Measurements from ENCODE around the gene AUTS2. TPM values are rescaled to one million over a fixed set of nuclear protein-coding genes. Genes with fewer than 3 reads are reported as not detected.

Gene AUTS2
- total RNA-seq, 1 experiment from 2014 or later = 4.6 TPM

DNA sequence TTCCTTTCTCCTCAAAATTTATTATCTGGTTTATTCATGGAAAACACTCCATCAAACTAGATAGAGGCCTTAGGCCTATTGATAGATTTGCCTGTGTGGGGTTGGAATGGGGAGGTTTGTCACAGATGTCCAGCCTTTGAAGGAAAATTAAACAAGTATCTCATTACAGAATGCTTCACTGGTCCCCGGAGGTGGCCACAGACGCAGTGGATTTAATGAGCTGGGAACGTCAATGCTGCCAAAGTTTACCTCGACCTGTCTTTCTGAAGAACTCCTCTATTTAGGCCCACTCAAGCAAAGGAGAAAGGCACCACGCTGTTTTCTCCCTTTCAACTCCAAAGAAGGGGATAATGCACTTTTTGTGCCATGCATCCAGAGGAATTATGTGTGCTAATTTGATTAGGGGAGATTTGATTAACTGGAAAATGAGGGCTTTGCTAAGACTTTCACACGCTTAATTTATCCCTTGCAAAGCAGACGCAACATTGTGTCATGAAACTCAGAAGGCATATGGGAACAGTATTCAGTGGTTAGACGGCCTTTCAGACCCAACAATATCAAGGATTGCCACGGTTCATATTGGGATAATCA lies 974.9 kb downstream of the AUTS2 start:
- DNase-seq (ENCODE audit: low read depth) = no peak

DNA sequence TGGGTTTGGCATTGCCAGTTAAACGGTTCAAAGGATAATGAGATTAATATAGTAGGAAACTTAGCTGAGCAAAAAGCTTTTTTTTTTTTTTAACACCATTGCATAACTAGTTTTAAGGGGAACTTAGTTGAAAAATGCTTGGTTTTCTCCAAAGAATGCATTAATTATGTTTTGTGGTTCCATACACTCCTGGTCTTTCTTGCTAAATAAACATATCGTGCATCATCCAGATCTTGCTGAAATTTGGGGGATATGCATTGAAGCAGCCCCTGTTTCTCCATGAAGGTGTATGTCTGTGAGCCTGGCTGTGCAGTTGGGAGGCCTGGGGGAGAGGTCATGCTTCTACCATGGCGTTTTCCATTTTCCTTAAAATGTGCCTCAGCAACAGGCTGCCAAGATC lies 975.4 kb downstream of the AUTS2 start:
- DNase-seq (ENCODE audit: low read depth) = no peak

DNA sequence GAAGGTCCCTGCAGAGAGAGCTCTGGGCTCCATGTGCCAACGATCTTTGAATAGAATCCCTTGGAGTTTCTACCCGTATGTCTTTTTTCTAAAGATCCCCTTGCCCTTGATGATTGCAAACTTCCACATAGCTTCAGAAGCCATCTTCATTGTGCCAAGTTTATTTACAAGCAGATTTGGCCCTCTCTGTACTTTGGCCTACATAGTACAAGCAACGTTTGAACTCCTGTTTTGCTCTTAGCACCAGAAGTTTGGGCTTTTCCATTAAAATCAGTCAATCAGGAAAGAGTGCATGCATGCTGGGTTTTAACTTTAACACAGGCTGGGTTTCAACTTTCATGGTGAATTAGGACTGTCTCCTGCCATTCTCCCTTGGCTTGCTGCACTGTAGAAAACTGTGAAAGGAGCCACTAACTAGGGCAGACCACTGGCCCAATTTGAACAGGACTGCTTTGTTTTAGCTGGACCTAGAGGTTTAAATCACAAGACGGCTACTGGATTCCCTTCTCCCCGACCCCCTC lies 976.1 kb downstream of the AUTS2 start:
- DNase-seq (ENCODE audit: low read depth) = no peak

DNA sequence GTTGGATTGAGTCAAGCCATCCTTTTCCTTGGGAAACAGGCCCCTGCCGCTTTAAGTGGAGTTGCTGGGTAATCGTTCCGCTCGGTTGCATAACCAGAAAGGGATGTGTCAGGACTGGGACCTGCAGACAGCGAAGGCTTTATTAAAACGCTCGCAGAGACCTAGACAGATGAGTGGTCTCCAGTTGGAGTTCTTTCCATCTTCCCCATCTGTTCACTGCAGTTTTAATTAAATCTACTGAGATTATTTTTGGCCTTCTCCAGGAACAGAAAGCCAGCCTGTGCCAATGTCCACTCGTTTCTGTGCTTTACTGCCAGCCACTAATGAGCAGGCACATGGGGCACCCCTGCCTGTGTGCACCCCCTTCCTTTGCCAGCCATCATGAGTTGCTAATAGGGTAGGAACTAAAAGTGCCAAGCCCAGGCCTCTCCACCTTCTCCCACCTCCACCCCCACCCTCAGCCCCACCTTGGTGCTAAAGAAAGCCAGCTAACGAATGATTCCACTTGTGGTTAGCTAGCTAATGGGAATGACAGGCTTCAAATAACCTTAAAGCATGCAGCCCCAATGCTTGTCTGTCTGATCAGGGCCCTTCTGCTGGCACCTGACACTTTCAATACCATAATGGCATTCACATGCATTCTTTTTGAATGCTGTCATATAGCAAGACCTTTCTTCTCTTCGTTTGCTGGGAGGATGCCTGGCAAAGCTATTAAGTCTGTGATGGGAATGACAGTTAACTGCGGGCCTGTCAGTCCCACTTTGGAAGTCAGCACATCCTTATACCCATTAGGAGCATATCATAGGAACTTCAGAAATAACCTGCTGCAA lies 976.9 kb downstream of the AUTS2 start:
- DNase-seq (ENCODE audit: low read depth) = no peak

DNA sequence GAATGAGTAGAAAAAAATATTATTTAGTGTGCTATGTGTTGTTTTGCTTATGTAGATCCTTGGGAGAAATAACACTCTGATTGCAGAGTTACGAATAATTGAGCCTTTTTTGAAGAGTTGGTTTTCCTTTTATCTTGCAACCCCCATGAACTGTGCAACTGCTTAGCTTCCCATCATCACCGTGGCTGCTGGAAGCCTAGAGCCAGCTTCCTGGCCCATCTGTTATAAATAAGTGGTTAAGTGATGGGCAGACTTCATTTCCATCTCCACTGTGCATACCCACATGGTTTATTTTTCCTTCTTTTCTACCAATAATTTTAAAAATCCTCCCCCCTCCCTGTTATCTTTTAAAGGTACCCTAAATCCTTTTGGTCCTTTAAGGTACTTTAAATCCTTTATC lies 978.8 kb downstream of the AUTS2 start:
- DNase-seq (ENCODE audit: low read depth) = no peak

DNA sequence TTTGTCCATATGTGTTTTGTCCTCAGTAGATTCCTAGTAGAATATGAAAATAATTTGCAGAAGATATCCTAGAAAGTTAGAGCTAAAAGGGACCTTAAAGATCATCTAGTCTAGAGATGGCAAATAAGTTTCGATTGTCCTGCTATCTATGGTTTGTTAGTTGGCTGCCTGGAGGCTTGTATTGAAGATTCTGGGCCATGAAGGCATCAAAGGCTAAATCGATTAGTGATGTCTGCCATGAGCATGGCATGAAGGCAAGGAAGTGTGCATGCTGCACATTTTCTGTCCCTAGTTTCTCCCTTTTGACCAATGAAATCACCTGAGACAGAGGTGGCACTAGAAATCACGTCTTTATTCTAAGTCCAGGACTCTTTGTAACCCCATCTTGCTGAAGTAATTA lies 979.9 kb downstream of the AUTS2 start:
- DNase-seq (ENCODE audit: low read depth) = no peak

DNA sequence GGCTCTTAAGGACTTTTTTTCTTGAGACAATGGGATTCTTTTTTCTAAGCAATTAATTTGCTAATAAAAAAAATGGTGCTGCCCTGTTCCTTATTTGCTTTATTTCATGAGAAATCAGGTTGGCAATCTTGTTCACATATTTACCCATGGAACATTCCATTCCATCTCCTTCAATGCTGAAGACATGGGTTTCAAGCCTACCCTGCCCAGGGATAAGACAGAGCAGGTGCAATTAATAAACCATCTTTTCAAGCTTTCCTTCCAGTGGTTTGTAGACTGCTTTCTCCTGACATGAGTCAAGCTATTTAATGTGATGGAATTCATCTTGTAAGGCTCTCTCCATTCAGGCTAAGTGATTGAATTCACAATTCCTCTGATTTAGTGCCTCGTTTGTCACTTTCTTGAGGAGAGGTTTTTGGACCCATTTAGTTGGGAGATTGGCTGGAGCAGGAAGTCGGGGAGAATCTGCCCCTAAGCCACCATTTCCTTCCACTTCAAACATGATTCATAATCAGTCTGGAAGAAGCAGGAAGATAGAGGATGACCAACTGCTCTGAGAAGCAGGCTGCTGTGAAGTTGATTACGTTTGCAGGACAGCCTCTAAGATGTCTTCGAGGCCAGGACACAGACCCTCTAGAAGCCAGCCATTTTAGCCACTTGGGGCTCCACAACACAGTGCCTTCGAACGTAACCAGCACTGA lies 981.3 kb downstream of the AUTS2 start:
- DNase-seq (ENCODE audit: low read depth) = no peak

DNA sequence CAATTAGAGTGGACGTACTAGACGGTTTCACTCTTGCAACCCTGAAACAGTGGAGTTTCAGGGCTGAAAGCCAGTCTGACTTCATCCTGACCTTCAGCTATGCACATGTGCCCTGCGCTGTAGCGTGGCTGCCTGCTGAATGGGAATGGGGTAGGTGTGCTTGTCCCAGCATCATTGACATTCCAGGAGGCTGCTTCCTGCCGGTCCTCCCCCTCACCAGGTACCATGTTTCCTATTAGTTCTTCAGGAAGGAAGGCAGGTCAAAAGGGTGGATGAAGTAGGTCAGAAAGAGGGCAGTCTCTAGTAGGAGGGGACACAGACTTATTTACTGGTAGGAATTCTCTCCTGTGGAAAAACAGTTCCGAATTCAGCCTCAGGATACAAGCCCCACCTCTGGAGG lies 981.9 kb downstream of the AUTS2 start:
- no peak for DNase-seq (ENCODE audit: low read depth)

DNA sequence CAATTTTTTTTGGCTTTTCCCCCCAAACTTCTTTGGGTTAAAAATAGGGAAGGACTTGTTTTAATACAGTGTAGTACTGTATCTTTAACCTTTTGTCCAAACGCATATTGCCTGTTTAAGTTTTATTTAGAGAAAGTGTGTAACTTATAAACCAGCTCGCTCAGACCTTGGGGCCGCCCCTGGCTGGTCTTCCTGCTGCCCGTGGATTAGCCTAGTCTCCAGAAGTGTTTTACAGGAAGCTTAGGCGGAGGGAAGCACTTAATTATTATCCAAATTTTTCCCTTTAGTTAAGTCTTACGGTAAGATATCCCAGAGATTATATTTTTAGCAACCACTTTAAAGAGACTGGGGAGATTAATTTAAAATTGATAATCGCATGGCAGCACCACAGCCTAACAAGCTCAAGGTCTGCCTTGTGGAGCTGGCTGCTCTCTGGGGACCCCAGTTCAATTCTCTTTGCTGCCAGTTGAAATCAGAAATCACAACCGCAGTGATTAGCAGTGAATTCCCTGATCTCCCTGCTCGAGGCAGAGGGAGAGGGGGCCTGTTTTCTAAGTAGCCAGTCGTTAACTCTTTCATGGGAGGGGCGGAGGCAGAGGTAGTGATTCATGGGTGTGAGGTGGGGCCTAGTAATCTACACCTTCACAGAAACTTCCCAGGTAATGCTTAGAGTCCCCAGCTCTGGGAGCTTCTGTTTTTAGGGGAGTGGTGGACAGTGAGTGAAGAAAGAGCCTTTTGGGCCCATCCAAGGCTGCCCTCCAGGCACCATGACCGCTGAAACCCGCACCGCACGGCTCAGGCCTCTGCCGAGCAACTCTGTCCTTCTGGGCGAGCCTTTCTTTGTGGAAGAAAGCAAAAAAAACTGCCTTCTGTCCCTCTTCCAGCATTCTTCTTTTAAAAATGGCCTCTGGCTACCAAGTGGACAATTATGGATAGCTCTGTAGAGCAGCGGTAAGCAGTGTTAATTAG lies 984.9 kb downstream of the AUTS2 start:
- no peak for DNase-seq (ENCODE audit: low read depth)

DNA sequence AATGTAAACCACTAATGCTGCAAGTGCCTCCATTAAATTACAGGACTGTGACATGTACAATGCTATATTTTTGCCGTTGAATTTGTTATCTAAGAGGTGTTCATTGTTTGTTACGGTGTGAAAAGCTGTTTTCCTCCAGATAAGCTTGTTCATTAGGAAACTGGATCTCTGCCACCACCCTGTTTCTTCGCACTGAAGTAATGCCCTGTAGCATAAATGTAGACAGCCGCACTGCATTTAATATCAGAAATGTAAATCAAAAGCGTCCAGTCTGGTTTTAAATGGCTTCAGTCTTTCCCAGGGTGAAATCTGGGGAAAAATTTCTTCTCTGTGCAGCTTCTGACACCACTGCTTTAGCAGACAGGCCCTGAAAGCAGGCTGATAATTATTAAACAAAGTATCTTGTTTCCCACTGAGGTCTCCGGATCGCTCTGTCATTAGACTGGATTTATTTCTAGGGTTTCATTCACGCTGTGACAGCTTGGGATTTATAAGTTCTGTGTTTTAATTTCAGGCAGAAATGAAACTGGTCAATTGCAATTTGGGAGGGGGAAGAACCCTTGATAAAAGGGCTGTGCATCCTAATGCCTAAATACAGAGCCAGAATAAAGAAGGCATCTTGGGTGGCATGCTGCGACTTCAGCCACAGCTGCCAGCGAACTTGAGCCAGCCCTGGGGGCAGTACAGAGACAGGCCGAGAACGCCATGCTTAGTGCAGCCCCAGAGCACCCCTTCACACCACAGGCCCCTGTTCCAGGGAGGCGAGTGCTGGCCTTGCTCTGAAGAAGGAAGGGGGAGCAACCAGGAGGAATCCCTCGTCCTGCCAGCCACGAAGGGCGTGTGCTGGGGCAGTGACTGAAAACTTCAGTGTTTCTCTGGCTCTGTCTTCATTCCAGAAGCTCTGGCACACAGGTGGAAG lies 985.9 kb downstream of the AUTS2 start:
- DNase-seq (ENCODE audit: low read depth) = no peak

DNA sequence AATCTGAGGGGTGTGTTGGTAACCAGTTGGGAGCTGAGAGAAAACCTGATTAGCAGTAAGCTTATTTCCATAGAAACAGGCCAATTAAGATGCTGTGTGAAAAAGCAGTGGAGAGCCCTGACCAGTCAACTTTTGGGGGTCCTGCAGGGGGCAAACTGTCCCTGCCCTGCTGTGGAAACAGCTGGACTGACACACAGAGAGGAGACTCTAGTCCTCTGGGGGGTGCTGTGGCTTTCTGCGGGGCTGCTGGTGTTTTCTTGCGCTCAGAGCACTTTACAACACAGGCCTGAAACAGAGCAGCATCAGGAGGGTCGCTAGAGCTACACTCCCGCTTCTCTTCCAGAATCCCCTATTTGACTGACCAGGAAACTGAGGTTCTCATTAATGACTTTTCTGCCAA lies 986.8 kb downstream of the AUTS2 start:
- no peak for DNase-seq (ENCODE audit: low read depth)

DNA sequence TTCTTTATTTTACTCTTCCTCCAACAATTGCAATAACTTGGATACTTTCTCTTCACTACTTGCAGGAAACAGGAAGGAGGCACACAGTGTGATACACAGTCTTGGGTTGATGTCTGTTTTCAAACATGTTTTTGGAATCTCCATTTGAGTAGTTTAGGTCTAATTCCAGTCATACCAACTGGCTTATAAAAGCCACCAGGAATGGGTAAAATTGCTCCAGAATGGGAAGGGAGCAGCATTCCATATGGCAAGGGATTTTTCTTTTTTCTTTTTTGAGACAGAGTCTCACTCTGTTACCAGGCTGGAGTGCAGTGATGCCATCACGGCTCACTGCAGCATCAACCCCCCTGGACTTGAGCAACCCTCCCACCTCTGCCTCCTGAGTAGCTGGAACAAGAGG lies 988.5 kb downstream of the AUTS2 start:
- DNase-seq (ENCODE audit: low read depth) = no peak

DNA sequence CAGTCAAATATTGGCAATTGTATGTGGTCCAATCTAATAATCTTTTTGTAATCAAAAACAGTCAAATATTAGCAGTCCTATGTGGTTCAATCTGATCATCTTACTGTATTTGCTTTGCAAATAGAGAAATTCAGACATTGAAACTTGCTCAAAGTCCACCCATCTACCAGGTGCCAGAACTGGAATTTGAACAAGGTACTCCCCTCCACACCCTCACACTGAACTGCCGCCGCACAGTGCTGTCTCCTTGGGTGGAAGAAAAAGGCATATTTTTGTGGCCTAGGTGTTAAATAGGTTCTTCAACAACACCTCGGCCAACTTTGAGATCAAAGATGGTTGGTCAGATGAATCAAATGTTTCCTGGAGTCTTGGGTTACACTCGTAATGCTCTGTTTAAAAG lies 989.5 kb downstream of the AUTS2 start:
- DNase-seq (ENCODE audit: low read depth) = no peak

DNA sequence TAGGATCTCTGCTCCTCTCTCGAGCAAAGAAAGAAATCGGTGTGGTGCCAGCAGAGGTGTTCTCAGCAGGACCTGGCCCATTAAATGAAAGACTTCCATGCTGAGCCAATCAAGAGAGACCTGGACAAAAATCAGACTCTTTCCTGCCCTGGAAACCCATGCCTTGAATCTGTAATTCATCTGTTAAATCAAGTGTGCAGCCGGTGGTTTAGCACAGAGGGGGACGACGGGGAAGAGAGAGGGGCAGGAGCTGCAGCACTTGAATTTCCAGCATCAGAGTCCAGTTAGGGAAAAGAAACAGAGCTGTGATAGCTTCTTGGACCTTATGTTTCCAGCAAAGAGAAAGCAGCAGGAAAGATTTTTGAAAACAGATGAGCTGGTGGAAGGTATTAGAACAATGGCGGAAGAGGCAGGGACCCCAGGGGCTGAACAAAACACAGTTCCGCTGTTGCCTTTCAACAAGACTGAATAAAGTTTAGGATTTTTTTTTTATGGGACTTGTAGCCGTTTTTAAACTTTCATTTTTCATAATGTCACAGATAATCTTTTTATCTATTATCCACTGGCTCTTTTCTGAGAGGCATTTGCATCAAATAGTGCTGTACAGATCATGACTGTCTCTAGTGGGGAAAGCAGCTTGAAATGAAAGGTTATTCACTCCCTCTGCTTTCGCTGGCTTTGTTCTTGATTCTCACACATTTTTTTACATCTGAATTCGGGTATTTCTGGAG lies 990.1 kb downstream of the AUTS2 start:
- DNase-seq (ENCODE audit: low read depth) = no peak

DNA sequence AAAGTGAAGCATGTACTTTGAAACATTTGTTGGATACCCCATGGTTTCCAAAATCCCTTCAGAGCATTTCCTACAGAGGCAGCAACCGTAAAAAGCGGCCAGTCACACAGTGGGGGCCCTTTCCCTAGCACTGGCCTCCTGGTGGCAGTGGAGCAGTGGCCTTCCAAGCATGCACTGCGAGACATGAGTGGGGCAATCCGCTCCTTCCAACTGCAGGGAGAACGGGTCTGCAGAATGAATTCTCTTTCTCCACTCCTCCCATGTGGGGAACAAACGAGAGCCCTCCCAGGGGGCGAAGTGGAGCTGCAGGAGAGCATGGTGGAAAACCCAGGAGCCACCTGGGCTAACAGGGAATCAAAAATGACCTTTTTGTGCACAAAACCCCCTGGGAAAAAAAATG lies 990.7 kb downstream of the AUTS2 start:
- no peak for DNase-seq (ENCODE audit: low read depth)

DNA sequence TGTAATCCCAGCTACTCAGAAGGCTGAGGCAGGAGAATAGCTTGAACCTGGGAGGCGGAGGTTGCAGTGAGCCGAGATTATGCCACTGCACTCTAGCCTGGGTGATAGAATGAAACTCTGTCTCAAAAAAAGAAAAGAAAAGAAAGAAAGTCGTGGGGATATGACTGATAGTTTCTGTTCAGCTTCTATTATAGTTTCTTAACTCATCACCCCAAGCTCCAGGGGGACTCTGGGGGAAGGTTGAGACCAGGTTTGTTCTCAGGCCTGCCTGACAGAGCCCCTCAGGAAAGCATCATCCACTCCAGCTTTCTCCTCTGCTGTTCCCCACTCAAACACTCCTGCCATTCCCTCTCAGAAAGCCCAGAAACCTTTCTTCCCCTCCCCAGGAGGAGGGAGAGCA lies 991.3 kb downstream of the AUTS2 start:
- no peak for DNase-seq (ENCODE audit: low read depth)

DNA sequence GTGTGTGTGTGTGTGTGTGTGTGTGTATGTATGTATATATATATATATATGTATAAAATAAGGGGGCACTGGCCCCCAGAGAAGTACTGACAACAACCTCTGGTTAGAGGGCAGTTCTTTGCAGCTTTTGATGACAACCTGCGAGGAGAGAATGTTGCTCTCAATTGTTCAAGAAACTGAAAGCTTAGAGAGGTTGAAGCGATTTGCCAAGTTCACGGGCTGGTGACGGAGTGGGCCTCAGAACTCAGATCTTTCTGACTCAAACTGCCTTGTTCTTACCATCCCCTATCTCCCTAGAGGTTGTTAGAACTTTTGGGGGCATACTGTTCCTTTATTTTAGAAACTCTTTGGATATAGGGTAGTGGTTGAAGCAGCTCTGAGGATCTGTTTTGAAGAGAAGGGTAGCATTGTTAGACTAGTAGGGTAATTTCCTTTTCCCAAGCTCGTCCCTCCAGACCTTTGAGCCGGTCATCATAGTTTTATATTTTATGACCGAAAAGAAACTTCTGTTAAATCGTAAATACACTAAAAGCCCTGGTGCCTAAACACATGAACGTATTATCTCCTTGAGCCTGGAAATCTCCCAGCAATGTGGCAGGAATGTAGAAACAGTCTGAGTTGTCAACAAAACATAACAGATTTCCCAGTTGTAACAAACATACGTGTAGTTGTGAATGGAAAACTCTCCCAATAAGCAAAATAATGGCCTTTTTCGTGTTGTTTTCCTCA lies 992.0 kb downstream of the AUTS2 start:
- no peak for DNase-seq (ENCODE audit: low read depth)

DNA sequence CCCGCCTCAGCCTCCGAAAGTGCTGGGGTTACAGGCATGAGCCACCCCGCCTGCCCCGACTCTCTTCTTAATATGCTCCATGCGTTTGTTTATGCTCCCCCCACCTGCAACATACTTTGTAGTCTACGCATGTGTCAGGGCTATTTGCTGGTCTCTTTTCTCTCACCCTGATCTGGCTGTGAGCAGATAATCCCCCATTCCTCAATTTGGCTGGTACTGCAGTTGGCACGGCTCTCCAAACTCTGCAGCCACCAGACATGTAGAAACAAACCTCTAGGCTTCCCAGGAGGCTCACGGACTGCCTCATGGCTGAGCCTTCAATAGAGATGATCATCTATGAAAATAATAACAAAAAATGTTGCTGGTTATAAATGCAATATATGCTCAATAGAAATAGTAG lies 993.4 kb downstream of the AUTS2 start:
- no peak for DNase-seq (ENCODE audit: low read depth)

DNA sequence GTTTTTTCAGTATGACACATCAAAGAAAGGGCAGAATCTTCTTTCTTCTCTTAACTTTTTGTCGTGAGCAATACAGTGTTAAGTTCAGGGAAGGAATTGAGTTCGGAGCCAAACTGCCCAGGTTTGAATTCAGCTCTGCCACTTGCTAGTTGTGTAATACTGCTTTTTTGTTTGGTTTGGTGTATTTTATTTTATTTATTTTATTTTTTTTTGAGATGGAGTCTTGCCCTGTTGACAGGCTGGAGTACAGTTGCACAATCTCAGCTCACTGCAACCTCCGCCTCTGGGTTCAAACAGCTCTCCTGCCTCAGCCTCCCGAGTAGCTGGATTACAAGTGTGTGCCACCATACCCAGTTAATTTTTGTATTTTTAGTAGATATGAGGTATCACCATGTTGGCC lies 993.9 kb downstream of the AUTS2 start:
- DNase-seq (ENCODE audit: low read depth) = no peak

All from LHCN-M2 (cell line).